HepG2 (cell line): ENCODE measurements around the gene UBE4A. TPM values are rescaled to one million over a fixed set of nuclear protein-coding genes. Genes with fewer than 3 reads are reported as not detected.

Experiments
- ATAC-seq: fragments of 200-7000 bp; cut with Tn5 transposase; 3 replicates; pipeline ENCODE4 v1.9.1; 2020; ENCODE audit warnings: mild to moderate bottlenecking, moderate library complexity
- BruUV-seq: library from RNA; stranded (reverse); fragments of 400-500 nt; replicated peaks from 2 replicates; lab custom pipeline; 2021; lab: Mats Ljungman, UMichigan
- CTCF ChIA-PET: fragments of 300-600 bp; formaldehyde crosslinking; extraction: SDS; loops from one replicate; lab custom pipeline; 2021; ENCODE audit warnings: low total read pairs, inconsistent platforms, low intra/inter-chr PET ratio; lab: Yijun Ruan, JAX
- POLR2A ChIA-PET: fragments of 350-600 bp; sonication (Branson Sonifier 250); formaldehyde crosslinking; loops from one replicate; lab custom pipeline; 2020; ENCODE audit warnings: antibody characterized with exemption, inconsistent platforms; lab: Yijun Ruan, JAX
- DNase-seq: peaks from one replicate; pipeline ENCODE4 v3.0.0-alpha.2; 2015; ENCODE audit warnings: low spot score
- FAIRE-seq: peaks from 3 replicates; lab custom pipeline; 2011; peaks lifted over from hg19 to GRCh38; lab: Jason Lieb, UNC
- H2AFZ ChIP-seq: one replicate; pipeline ENCODE4 v1.6.1; 2011; ENCODE audit warnings: low read length, inconsistent platforms
- H3K27ac ChIP-seq: fragments of 300-600 bp; 3 replicates; pipeline ENCODE4 v1.8.0; 2011; ENCODE audit warnings: mixed run types, mild to moderate bottlenecking, mixed read lengths, low read length, inconsistent platforms; ENCODE audit not compliant: insufficient read depth; ENCODE audit errors: extremely low read length
- H3K27me3 ChIP-seq, 2 experiments: fragments of 200-600 bp in 1 of 2; 2 replicates in 1 of 2; 3 replicates in 1 of 2; pipeline versions ENCODE4 v1.6.0 to v1.8.0; 2011; ENCODE audit warnings: low read length in 2 of 2, mild to moderate bottlenecking in 2 of 2, moderate library complexity in 2 of 2, inconsistent platforms in 1 of 2; ENCODE audit not compliant: insufficient read depth in 2 of 2, control insufficient read depth in 1 of 2
- H3K36me3 ChIP-seq, 2 experiments: fragments of 200-600 bp in 1 of 2; replicated peaks in 1 of 2; 2 replicates in 1 of 2; 3 replicates in 1 of 2; pipeline versions ENCODE4 v1.5.1 to v1.8.0; 2011; ENCODE audit warnings: low read length in 2 of 2, inconsistent platforms in 1 of 2; ENCODE audit not compliant: insufficient read depth in 2 of 2, control insufficient read depth in 1 of 2
- H3K4me1 ChIP-seq: 2 replicates; pipeline ENCODE4 v1.5.1; 2012; ENCODE audit warnings: low read length, inconsistent platforms; ENCODE audit not compliant: insufficient read depth
- H3K4me2 ChIP-seq: 2 replicates; pipeline ENCODE4 v1.6.0; 2011; ENCODE audit warnings: low read depth, low read length, inconsistent platforms
- H3K4me3 ChIP-seq, 3 experiments: fragments of 200-600 bp in 1 of 3; sonication (generic), shearing (Covaris generic) in 1 of 3; replicated peaks in 1 of 3; 2 replicates each; pipeline ENCODE4 v1.5.1; 2011 to 2016; ENCODE audit warnings: low read length in 3 of 3, inconsistent platforms in 2 of 3, low read depth in 2 of 3, mild to moderate bottlenecking in 2 of 3, control low read depth in 1 of 3, mixed read lengths in 1 of 3; ENCODE audit not compliant: insufficient read depth in 1 of 3
- H3K79me2 ChIP-seq: one replicate; pipeline ENCODE4 v1.6.1; 2011; ENCODE audit warnings: low read length, inconsistent platforms; ENCODE audit not compliant: insufficient read depth
- H3K9ac ChIP-seq: 2 replicates; pipeline ENCODE4 v1.6.0; 2011; ENCODE audit warnings: mild to moderate bottlenecking, low read depth, low read length, inconsistent platforms; ENCODE audit not compliant: insufficient read depth
- H3K9me3 ChIP-seq: 2 replicates; pipeline ENCODE4 v1.5.1; 2012; ENCODE audit warnings: mild to moderate bottlenecking, low read length
- H4K20me1 ChIP-seq: 2 replicates; pipeline ENCODE4 v1.6.0; 2011; ENCODE audit warnings: inconsistent platforms, mild to moderate bottlenecking, low read length, moderate library complexity; ENCODE audit not compliant: insufficient read depth
- CCDC6 ChIP-seq: sonication (generic); formaldehyde crosslinking; IDR thresholded peaks from 2 replicates; pipeline ENCODE4 v1.8.1; 2022; ENCODE audit warnings: mild to moderate bottlenecking, missing genetic modification reagents, moderate library complexity
- CENPT ChIP-seq: sonication (generic); formaldehyde crosslinking; IDR thresholded peaks from 2 replicates; pipeline ENCODE4 v1.8.0; 2022; ENCODE audit warnings: low read depth, mild to moderate bottlenecking, moderate library complexity, missing genetic modification reagents
- ETV5 ChIP-seq: IDR thresholded peaks from 2 replicates; pipeline ENCODE4 v1.6.1; 2018; ENCODE audit warnings: missing biosample characterization, missing genetic modification reagents, inconsistent platforms, borderline replicate concordance
- HMG20B ChIP-seq: conservative IDR thresholded peaks from 2 replicates; pipeline ENCODE4 v1.6.1; 2016; ENCODE audit warnings: missing genetic modification reagents, missing compliant biosample characterization
- MTA3 ChIP-seq: sonication (generic); formaldehyde crosslinking; IDR thresholded peaks from 2 replicates; pipeline ENCODE4 v1.4.0; 2020; ENCODE audit warnings: missing genetic modification reagents
- NCOA2 ChIP-seq: sonication (generic); formaldehyde crosslinking; IDR thresholded peaks from 2 replicates; pipeline ENCODE4 v1.8.0; 2022; ENCODE audit warnings: inconsistent platforms
- NKX3-1 ChIP-seq: sonication (generic); formaldehyde crosslinking; IDR thresholded peaks from 2 replicates; pipeline ENCODE4 v1.5.0; 2020; ENCODE audit warnings: missing genetic modification reagents
- REXO4 ChIP-seq: sonication (generic); formaldehyde crosslinking; IDR thresholded peaks from 2 replicates; pipeline ENCODE4 v1.8.0; 2022; ENCODE audit warnings: missing genetic modification reagents, mild to moderate bottlenecking, borderline replicate concordance
- RNF2 ChIP-seq: fragments of 450-650 bp; conservative IDR thresholded peaks from 2 replicates; pipeline ENCODE4 v1.6.1; 2016; ENCODE audit warnings: low read depth
- SRSF1 ChIP-seq: fragments of 200-400 bp; formaldehyde crosslinking; optimal IDR thresholded peaks from 2 replicates; pipeline ENCODE3; 2017; ENCODE audit warnings: mild to moderate bottlenecking, low read depth, low read length, moderate library complexity
- TEAD2 ChIP-seq: sonication (generic); formaldehyde crosslinking; IDR thresholded peaks from 2 replicates; pipeline ENCODE4 v1.9.0; 2021; ENCODE audit warnings: missing genetic modification reagents
- ZNF354B ChIP-seq: sonication (generic); formaldehyde crosslinking; IDR thresholded peaks from 2 replicates; pipeline ENCODE4 v1.8.0; 2022; ENCODE audit warnings: mild to moderate bottlenecking, missing genetic modification reagents
- ZNF776 ChIP-seq: sonication (generic); formaldehyde crosslinking; IDR thresholded peaks from 2 replicates; pipeline ENCODE4 v1.4.0; 2020; ENCODE audit warnings: mild to moderate bottlenecking, missing genetic modification reagents
- ZZZ3 ChIP-seq: sonication (generic); formaldehyde crosslinking; IDR thresholded peaks from 2 replicates; pipeline ENCODE4 v1.4.0; 2020; ENCODE audit warnings: missing genetic modification reagents, mild to moderate bottlenecking, borderline replicate concordance
- WGBS: methylation state at CpG from one replicate; pipeline ENCODE4 v1.1.6; 2017; ENCODE audit warnings: low lambda C conversion rate; 5-methylcytosine and 5-hydroxymethylcytosine counted together
- in situ Hi-C: cut with HindIII; loops from 2 replicates; pipeline ENCODE4 v1.10.0; 2017; ENCODE audit warnings: low pct_unique_long_range_greater_than_20kb; ENCODE audit not compliant: extremely low pct_ligation_motif_present
- intact Hi-C: fragments of 100-400 bp; cut with micrococcal nuclease; formaldehyde crosslinking; loops from one replicate; pipeline ENCODE4 v1.10.0; 2022; ENCODE audit not compliant: unreplicated experiment
- polyA plus RNA-seq, 8 experiments: library from polyadenylated mRNA; depleted of rRNA in 3 of 8; stranded (reverse) in 7 of 8; unstranded in 1 of 8; fragments of >200 nt; fragmentation: Illumina TruSeq in 4 of 8; extraction: Trizol in 4 of 8; gene quantifications; 2 replicates each; pipeline versions ENCODE4 v1.2.1 to v1.2.3, GENCODE V29; 2011 to 2016; ENCODE audit warnings: low read depth in 4 of 8, missing spikeins in 1 of 8, mixed read lengths in 1 of 8; ENCODE audit not compliant: insufficient read depth in 1 of 8
- total RNA-seq, 5 experiments: library from RNA; depleted of rRNA; stranded (reverse); fragments of >200 nt; fragmentation: Illumina TruSeq; extraction: Trizol; gene quantifications; 2 replicates each; pipeline ENCODE4 v1.2.3, GENCODE V29; 2016; ENCODE audit warnings: low read depth in 1 of 5
- TF ChIP-seq, protein P1 (sequence below): sonication (generic); formaldehyde crosslinking; IDR thresholded peaks from 2 replicates; pipeline ENCODE4 v1.4.0; 2020; ENCODE audit warnings: missing genetic modification reagents

UBE4A gene
- total and polyA plus RNA-seq, 2 of the 13 experiments (the other 11 are each of a cell fraction or from before 2014, with no cell fraction given) = 15.1 to 32.7 TPM

DNA sequence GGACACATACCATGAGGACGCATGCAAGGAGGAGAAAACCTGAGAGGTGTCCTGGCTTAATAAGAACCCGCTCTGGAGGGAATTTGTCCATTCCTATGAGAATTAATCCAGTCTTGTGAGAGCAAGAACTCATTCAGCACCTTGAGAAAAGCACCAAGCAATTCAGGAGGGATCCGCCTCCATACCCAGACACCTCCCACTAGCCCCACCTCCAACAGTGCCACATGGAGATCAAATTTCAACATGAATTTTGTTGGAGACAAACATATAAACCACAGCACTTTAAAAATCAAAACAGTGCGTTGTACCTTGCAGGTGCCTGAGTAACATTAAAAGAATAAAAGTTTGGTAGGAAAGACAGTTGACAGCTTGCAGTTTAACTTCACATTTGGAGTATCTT lies 11.4 kb downstream of the UBE4A start:
- no peak for TF ChIP-seq REXO4
- no peak for TF ChIP-seq SRSF1
- no peak for TF ChIP-seq ZNF776 (CRISPR knock-in tag)
- TF ChIP-seq CCDC6 (CRISPR knock-in tag) = no peak
- TF ChIP-seq TEAD2 (CRISPR knock-in tag) = no peak
- no peak for TF ChIP-seq NCOA2 (CRISPR knock-in tag)
- no peak for TF ChIP-seq ZZZ3 (CRISPR knock-in tag)
- TF ChIP-seq ETV5 (CRISPR knock-in tag) = no peak
- no peak for TF ChIP-seq ZNF354B
- TF ChIP-seq CENPT (CRISPR knock-in tag) = no peak
- TF ChIP-seq MTA3 (CRISPR knock-in tag) = no peak
- no peak for TF ChIP-seq NKX3-1 (CRISPR knock-in tag)
- TF ChIP-seq HMG20B (CRISPR knock-in tag) = no peak
- TF ChIP-seq RNF2 = no peak
- TF ChIP-seq, protein P1, sequence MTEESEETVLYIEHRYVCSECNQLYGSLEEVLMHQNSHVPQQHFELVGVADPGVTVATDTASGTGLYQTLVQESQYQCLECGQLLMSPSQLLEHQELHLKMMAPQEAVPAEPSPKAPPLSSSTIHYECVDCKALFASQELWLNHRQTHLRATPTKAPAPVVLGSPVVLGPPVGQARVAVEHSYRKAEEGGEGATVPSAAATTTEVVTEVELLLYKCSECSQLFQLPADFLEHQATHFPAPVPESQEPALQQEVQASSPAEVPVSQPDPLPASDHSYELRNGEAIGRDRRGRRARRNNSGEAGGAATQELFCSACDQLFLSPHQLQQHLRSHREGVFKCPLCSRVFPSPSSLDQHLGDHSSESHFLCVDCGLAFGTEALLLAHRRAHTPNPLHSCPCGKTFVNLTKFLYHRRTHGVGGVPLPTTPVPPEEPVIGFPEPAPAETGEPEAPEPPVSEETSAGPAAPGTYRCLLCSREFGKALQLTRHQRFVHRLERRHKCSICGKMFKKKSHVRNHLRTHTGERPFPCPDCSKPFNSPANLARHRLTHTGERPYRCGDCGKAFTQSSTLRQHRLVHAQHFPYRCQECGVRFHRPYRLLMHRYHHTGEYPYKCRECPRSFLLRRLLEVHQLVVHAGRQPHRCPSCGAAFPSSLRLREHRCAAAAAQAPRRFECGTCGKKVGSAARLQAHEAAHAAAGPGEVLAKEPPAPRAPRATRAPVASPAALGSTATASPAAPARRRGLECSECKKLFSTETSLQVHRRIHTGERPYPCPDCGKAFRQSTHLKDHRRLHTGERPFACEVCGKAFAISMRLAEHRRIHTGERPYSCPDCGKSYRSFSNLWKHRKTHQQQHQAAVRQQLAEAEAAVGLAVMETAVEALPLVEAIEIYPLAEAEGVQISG = no peak
- TF ChIP-seq, all 625 proteins: peak for 0
- no TSS peak for BruUV-seq
- no peaks in the 10 kb centered on the region for H3K4me1 ChIP-seq
- in situ Hi-C loops = no loop called here
- WGBS = 97% methylated on average over 4 of the region's 4 CpGs
- no peak overlapping the region for H3K4me2 ChIP-seq
- no peak for FAIRE-seq
- no peak for DNase-seq
- intact Hi-C loops = no loop called here
- ChIA-PET POLR2A (no interaction called here), CTCF (no interaction called here)
- no peaks in the 10 kb centered on the region for H3K9me3 ChIP-seq
- H4K20me1 ChIP-seq = no peaks in the 10 kb centered on the region
- ATAC-seq = no peak
- H3K27ac ChIP-seq = no peak overlapping the region
- H3K4me3 ChIP-seq = no peak overlapping the region
- H3K36me3 ChIP-seq = peaks cover 27 to 76% of the 10 kb centered on the region in 2 experiments
- H2AFZ ChIP-seq = no peak overlapping the region
- no peaks in the 10 kb centered on the region for H3K27me3 ChIP-seq
- no peaks in the 10 kb centered on the region for H3K79me2 ChIP-seq
- no peak overlapping the region for H3K9ac ChIP-seq
